ENCODE results near the gene OVCH1.

- TF ChIP-seq CTCF (IDR thresholded peaks at IDR 0.05 in 8 of 11, conservative IDR thresholded peaks at IDR 0.05 in 3 of 11) (no peak), POLR2AphosphoS5 (IDR thresholded peaks at IDR 0.05) (no peak)
These were observed 100.7 kb downstream of the OVCH1 start for GRCh38 chr12:29396774-29397173.

Data from spleen (tissue), 7 donors.